Measurements from ENCODE around the gene PSTK.

Gene PSTK

DNA sequence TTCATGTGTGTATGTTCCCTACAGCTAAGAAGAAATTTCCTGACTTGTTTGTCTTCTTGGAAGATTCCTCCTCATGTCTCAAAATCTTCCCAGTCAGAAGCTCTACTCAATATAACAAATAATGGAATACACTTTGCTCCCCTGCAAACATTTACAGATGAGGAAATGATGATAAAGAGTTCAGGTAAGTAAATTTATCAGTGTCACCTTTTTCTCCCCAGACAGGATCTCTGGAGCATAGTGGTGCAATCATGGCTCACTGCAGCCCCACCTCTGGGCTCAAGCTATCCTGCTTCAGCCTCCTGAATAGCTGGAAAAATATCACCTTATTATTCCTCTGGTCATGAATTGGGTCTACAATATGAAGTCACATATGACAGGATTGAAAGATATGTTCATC, 54.1 kb downstream of the PSTK start:
- TF ChIP-seq, protein P1, sequence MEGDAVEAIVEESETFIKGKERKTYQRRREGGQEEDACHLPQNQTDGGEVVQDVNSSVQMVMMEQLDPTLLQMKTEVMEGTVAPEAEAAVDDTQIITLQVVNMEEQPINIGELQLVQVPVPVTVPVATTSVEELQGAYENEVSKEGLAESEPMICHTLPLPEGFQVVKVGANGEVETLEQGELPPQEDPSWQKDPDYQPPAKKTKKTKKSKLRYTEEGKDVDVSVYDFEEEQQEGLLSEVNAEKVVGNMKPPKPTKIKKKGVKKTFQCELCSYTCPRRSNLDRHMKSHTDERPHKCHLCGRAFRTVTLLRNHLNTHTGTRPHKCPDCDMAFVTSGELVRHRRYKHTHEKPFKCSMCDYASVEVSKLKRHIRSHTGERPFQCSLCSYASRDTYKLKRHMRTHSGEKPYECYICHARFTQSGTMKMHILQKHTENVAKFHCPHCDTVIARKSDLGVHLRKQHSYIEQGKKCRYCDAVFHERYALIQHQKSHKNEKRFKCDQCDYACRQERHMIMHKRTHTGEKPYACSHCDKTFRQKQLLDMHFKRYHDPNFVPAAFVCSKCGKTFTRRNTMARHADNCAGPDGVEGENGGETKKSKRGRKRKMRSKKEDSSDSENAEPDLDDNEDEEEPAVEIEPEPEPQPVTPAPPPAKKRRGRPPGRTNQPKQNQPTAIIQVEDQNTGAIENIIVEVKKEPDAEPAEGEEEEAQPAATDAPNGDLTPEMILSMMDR (conservative IDR thresholded peaks at IDR 0.05; ENCODE audit: low read length), result no peak
- TF ChIP-seq EZH2phosphoT487 (IDR thresholded peaks at IDR 0.05; ENCODE audit: borderline replicate concordance), result no peak
- no peaks in the 10 kb centered on the region for H3K27me3 ChIP-seq (ENCODE audit: insufficient read depth, low read length, poor library complexity, severe bottlenecking)
- H3K4me3 ChIP-seq (ENCODE audit: low read length, poor library complexity, severe bottlenecking), result no peak overlapping the region

DNA sequence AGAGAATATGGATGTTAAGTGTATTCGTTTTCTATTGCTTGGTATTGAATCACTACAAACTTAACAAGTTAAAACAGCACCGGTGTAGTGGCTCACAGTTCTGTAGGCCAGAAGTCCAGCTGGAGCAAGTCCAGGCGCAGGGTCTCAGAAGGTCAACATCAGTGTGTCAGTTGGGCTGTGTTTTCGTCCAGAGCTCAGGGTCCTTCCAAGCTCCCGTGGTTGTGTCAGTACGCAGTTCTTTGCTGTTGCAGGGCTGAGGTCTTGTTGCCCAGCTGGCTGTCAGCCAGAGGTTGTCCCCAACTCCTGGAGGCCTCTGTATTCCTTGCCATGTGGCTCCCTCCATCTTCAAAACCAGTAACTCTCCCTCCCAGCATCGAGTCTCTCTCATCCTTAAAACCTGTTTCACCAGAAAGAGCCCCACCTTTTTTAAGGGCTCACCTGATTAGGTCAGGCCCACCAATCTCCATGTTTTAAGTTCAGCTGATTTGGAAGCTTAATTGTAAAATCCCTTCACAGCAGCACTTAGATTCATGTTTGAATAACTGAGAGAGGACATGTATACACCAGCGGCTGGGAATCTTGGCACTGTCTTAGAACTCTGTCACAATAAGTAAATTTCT, 55.4 kb downstream of the PSTK start:
- Histone ChIP-seq H3F3A (ENCODE audit: low read depth) (no peaks in the 10 kb centered on the region), H3K27me3 (ENCODE audit: insufficient read depth, low read length, poor library complexity, severe bottlenecking) (no peaks in the 10 kb centered on the region), H3K79me2 (ENCODE audit: insufficient read depth, low read length) (no peaks in the 10 kb centered on the region), H3K36me3 (ENCODE audit: insufficient read depth, low read length) (no peaks in the 10 kb centered on the region), H2AFZ (ENCODE audit: low read length) (no peak overlapping the region), H3K4me2 (ENCODE audit: low read depth, low read length, poor library complexity, severe bottlenecking) (no peak overlapping the region), H3K4me1 (ENCODE audit: insufficient read depth, low read length, poor library complexity, severe bottlenecking) (no peaks in the 10 kb centered on the region), H3K9ac (ENCODE audit: low read depth, low read length, poor library complexity, severe bottlenecking) (no peak overlapping the region), H4K20me1 (ENCODE audit: insufficient read depth, low read length, poor library complexity, severe bottlenecking) (no peaks in the 10 kb centered on the region), H3K4me3 (ENCODE audit: low read length, poor library complexity, severe bottlenecking) (no peak overlapping the region), H3K9me2 (replicated peaks; ENCODE audit: low read depth, low read length) (no peaks in the 10 kb centered on the region), H3K9me3 (ENCODE audit: insufficient read depth, low read depth, low read length) (no peaks in the 10 kb centered on the region)
- no peak for TF ChIP-seq EZH2phosphoT487 (IDR thresholded peaks at IDR 0.05; ENCODE audit: borderline replicate concordance)
- TF ChIP-seq, protein P1 (conservative IDR thresholded peaks at IDR 0.05; ENCODE audit: low read length), result no peak

More for the DNA sequence above, 54.1 kb downstream of the PSTK start:
- Histone ChIP-seq H3K9me3 (ENCODE audit: insufficient read depth, low read depth, low read length) (no peaks in the 10 kb centered on the region), H3K9me2 (replicated peaks; ENCODE audit: low read depth, low read length) (no peaks in the 10 kb centered on the region), H3K9ac (ENCODE audit: low read depth, low read length, poor library complexity, severe bottlenecking) (no peak overlapping the region), H3K36me3 (ENCODE audit: insufficient read depth, low read length) (no peaks in the 10 kb centered on the region), H4K20me1 (ENCODE audit: insufficient read depth, low read length, poor library complexity, severe bottlenecking) (no peaks in the 10 kb centered on the region), H3K4me1 (ENCODE audit: insufficient read depth, low read length, poor library complexity, severe bottlenecking) (no peaks in the 10 kb centered on the region), H2AFZ (ENCODE audit: low read length) (no peak overlapping the region), H3F3A (ENCODE audit: low read depth) (no peaks in the 10 kb centered on the region), H3K79me2 (ENCODE audit: insufficient read depth, low read length) (no peaks in the 10 kb centered on the region), H3K4me2 (ENCODE audit: low read depth, low read length, poor library complexity, severe bottlenecking) (no peak overlapping the region)

DNA sequence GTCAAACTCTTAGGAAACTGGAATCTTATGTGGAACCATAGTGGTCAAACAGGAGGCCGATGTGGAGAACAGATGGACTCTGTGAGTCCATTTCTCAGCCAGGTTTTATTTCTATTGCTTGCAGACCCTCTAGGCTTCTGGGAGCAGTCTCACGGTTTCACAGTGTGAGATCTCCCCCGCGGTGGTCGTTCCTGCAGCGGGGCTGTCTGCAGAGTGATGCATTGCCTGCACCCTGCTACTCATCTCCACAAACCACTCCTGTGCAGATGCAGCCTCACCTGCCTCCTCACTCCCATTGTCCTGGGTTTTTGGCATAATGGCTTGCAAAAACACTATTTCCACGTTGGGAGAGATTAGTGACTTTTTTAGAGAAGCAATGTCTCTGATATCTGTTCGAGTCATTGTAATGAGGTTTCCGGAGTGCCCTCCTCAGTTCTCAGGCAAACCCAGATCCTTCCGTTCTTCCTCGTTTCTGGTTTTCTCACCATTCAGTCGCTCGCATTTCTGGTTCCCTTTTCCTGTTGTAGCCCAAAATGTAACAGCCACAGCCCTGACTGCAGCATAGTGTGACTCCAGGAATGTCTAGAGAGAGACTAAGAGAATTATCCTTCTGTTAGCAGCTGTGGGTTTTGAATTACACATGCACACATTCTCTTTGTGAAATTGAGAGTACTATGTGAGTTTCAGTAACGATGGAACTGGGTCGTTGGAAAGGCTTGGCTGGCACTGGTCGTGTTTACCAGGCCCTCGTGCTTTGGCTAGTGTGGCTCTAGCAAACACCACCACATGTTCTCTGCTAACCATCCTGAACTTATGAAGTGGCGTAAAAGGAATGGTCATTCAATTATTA, 58.8 kb downstream of the PSTK start:
- H3K27me3 ChIP-seq (ENCODE audit: insufficient read depth, low read length, poor library complexity, severe bottlenecking), result no peaks in the 10 kb centered on the region
- no peaks in the 10 kb centered on the region for H3K9me3 ChIP-seq (ENCODE audit: insufficient read depth, low read depth, low read length)
- H3K4me2 ChIP-seq (ENCODE audit: low read depth, low read length, poor library complexity, severe bottlenecking), result no peak overlapping the region
- no peaks in the 10 kb centered on the region for H4K20me1 ChIP-seq (ENCODE audit: insufficient read depth, low read length, poor library complexity, severe bottlenecking)
- no peaks in the 10 kb centered on the region for H3K79me2 ChIP-seq (ENCODE audit: insufficient read depth, low read length)
- H3K9me2 ChIP-seq (replicated peaks; ENCODE audit: low read depth, low read length), result no peaks in the 10 kb centered on the region
- H2AFZ ChIP-seq (ENCODE audit: low read length), result no peak overlapping the region
- no peak overlapping the region for H3K4me3 ChIP-seq (ENCODE audit: low read length, poor library complexity, severe bottlenecking)
- no peaks in the 10 kb centered on the region for H3K4me1 ChIP-seq (ENCODE audit: insufficient read depth, low read length, poor library complexity, severe bottlenecking)
- no peaks in the 10 kb centered on the region for H3F3A ChIP-seq (ENCODE audit: low read depth)
- no peak for TF ChIP-seq EZH2phosphoT487 (IDR thresholded peaks at IDR 0.05; ENCODE audit: borderline replicate concordance)
- TF ChIP-seq, protein P1 (conservative IDR thresholded peaks at IDR 0.05; ENCODE audit: low read length), result no peak
- no peak overlapping the region for H3K9ac ChIP-seq (ENCODE audit: low read depth, low read length, poor library complexity, severe bottlenecking)
- no peaks in the 10 kb centered on the region for H3K36me3 ChIP-seq (ENCODE audit: insufficient read depth, low read length)
